HepG2 (cell line): Measurements from ENCODE around the gene RIPOR1. TPM values are rescaled to one million over a fixed set of nuclear protein-coding genes. Genes with fewer than 3 reads are reported as not detected.

ENCODE experiments used
- ATAD3A ChIP-seq: sonication (generic); formaldehyde crosslinking; IDR thresholded peaks from 2 replicates; pipeline ENCODE4 v1.4.0; 2020; ENCODE audit warnings: missing genetic modification reagents
- ATRX ChIP-seq: sonication (generic); formaldehyde crosslinking; IDR thresholded peaks from 2 replicates; pipeline ENCODE4 v1.4.0; 2020; ENCODE audit warnings: missing genetic modification reagents, borderline replicate concordance
- HHEX ChIP-seq: IDR thresholded peaks from 2 replicates; pipeline ENCODE4 v1.6.1; 2016; ENCODE audit warnings: control low read depth
- PHF8 ChIP-seq: sonication (generic); formaldehyde crosslinking; IDR thresholded peaks from 2 replicates; pipeline ENCODE4 v1.5.0; 2020; ENCODE audit warnings: missing genetic modification reagents
- SCMH1 ChIP-seq: sonication (generic); formaldehyde crosslinking; IDR thresholded peaks from 2 replicates; pipeline ENCODE4 v1.9.0; 2021; ENCODE audit warnings: missing genetic modification reagents, mild to moderate bottlenecking, borderline replicate concordance
- SPEN ChIP-seq: sonication (generic); formaldehyde crosslinking; IDR thresholded peaks from 2 replicates; pipeline ENCODE4 v1.5.1; 2020; ENCODE audit warnings: low read depth, mild to moderate bottlenecking, missing genetic modification reagents
- ZNF263 ChIP-seq: sonication (generic); formaldehyde crosslinking; IDR thresholded peaks from 2 replicates; pipeline ENCODE4 v1.4.0; 2020; ENCODE audit warnings: missing genetic modification reagents
- ZNF3 ChIP-seq: IDR thresholded peaks from 2 replicates; pipeline ENCODE4 v1.7.0; 2017; ENCODE audit warnings: inconsistent platforms
- ZNF335 ChIP-seq: sonication (generic); formaldehyde crosslinking; IDR thresholded peaks from 2 replicates; pipeline ENCODE4 v1.4.0; 2020; ENCODE audit warnings: missing genetic modification reagents
- ZNF431 ChIP-seq: sonication (generic); formaldehyde crosslinking; IDR thresholded peaks from 2 replicates; pipeline ENCODE4 v1.9.0; 2022; ENCODE audit warnings: missing genetic modification reagents, low read depth, mild to moderate bottlenecking, borderline replicate concordance
- ZNF432 ChIP-seq: sonication (generic); formaldehyde crosslinking; IDR thresholded peaks from 2 replicates; pipeline ENCODE4 v1.5.0; 2020; ENCODE audit warnings: missing genetic modification reagents, mild to moderate bottlenecking, borderline replicate concordance
- ZNF547 ChIP-seq: sonication (generic); formaldehyde crosslinking; IDR thresholded peaks from 2 replicates; pipeline ENCODE4 v1.5.1; 2020; ENCODE audit warnings: mild to moderate bottlenecking, missing genetic modification reagents
- ZNF569 ChIP-seq: sonication (generic); formaldehyde crosslinking; IDR thresholded peaks from 2 replicates; pipeline ENCODE4 v1.5.0; 2020; ENCODE audit warnings: mild to moderate bottlenecking, missing genetic modification reagents, moderate library complexity, borderline replicate concordance
- ZNF572 ChIP-seq: sonication (generic); formaldehyde crosslinking; IDR thresholded peaks from 2 replicates; pipeline ENCODE4 v1.5.1; 2020; ENCODE audit warnings: mild to moderate bottlenecking, missing genetic modification reagents
- ZNF607 ChIP-seq: sonication (generic); formaldehyde crosslinking; IDR thresholded peaks from 2 replicates; pipeline ENCODE4 v1.5.1; 2020; ENCODE audit warnings: missing genetic modification reagents, mild to moderate bottlenecking, borderline replicate concordance
- ZNF746 ChIP-seq: sonication (generic); formaldehyde crosslinking; IDR thresholded peaks from 2 replicates; pipeline ENCODE4 v1.8.0; 2022; ENCODE audit warnings: mild to moderate bottlenecking, missing genetic modification reagents
- ZSCAN21 ChIP-seq: sonication (generic); formaldehyde crosslinking; IDR thresholded peaks from 2 replicates; pipeline ENCODE4 v1.8.0; 2022; ENCODE audit warnings: mild to moderate bottlenecking, missing genetic modification reagents, moderate library complexity, borderline replicate concordance
- polyA plus RNA-seq, 8 experiments: library from polyadenylated mRNA; depleted of rRNA in 3 of 8; stranded (reverse) in 7 of 8; unstranded in 1 of 8; fragments of >200 nt; fragmentation: Illumina TruSeq in 4 of 8; extraction: Trizol in 4 of 8; gene quantifications; 2 replicates each; pipeline versions ENCODE4 v1.2.1 to v1.2.3, GENCODE V29; 2011 to 2016; ENCODE audit warnings: low read depth in 4 of 8, missing spikeins in 1 of 8, mixed read lengths in 1 of 8; ENCODE audit not compliant: insufficient read depth in 1 of 8
- total RNA-seq, 5 experiments: library from RNA; depleted of rRNA; stranded (reverse); fragments of >200 nt; fragmentation: Illumina TruSeq; extraction: Trizol; gene quantifications; 2 replicates each; pipeline ENCODE4 v1.2.3, GENCODE V29; 2016; ENCODE audit warnings: low read depth in 1 of 5
- TF ChIP-seq, protein P1 (sequence below): sonication (generic); formaldehyde crosslinking; IDR thresholded peaks from 2 replicates; pipeline ENCODE4 v1.4.0; 2020; ENCODE audit warnings: missing genetic modification reagents
- TF ChIP-seq, protein P2 (sequence below): sonication (generic); formaldehyde crosslinking; IDR thresholded peaks from 2 replicates; pipeline ENCODE4 v1.4.0; 2020; ENCODE audit warnings: missing genetic modification reagents
- TF ChIP-seq, protein P3 (sequence below): sonication (generic); formaldehyde crosslinking; IDR thresholded peaks from 2 replicates; pipeline ENCODE4 v1.5.0; 2020; ENCODE audit warnings: mild to moderate bottlenecking, missing genetic modification reagents
- TF ChIP-seq, protein P4 (sequence below): IDR thresholded peaks from 2 replicates; pipeline ENCODE4 v1.4.0; 2020; ENCODE audit warnings: mild to moderate bottlenecking, missing genetic modification reagents

RIPOR1 gene
- total and polyA plus RNA-seq, 2 of the 13 experiments (the other 11 are each of a cell fraction or from before 2014, with no cell fraction given), result 4.6 to 8.1 TPM

DNA sequence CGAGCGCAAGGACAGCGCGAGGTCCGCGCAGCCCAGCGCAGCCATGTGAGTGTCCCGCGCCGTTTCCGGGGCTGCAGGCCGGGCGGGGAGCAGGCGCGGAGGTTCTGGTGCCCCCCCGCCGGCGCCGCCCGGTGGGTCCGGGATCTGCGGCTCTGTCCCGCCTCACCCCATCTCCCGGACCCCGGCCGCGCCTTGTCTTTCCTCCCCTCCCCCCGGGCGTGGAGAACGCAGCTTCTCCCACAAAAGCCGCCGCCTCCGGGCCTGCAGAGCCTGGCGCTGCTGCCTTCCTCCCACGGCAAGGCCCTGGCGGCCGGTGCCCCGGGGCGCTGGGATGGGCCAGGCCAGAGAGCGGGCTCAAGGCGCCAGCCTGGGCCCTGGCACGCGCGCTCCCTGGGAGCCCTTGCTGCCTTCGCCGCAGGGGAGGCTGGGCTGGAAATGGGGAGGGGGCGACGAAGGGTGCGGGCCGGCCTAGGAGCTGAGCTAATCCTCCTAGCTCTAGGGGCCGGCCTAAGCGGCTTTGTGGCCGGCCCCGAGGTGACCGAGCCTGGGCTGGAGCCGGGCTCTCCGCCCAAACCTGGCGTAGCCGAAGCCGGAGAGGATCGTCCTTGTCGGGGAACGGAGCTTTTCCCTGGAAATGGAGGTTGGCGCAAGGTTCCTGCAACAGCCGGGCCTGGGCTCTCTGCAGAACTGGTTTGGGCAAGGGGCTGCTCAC lies 397 bp downstream of the RIPOR1 start (continued):
- TF ChIP-seq ZNF3 (no peak), HHEX (CRISPR knock-in tag) (no peak), ATRX (CRISPR knock-in tag) (no peak), SPEN (CRISPR knock-in tag) (0 out of 2 replicates have a peak, but pooled peaks have one; percentile 42), ZNF547 (no peak), ZNF746 (CRISPR knock-in tag) (no peak), ZNF263 (0 out of 2 replicates have a peak, but pooled peaks have one; percentile 9), SCMH1 (no peak), ZNF431 (CRISPR knock-in tag) (0 out of 2 replicates have a peak, but pooled peaks have one; percentile 63), ATAD3A (CRISPR knock-in tag) (no peak), ZNF432 (CRISPR knock-in tag) (0 out of 2 replicates have a peak, but pooled peaks have one; percentile 64), ZNF607 (CRISPR knock-in tag) (peak; percentile 30), ZNF335 (no peak), ZNF569 (CRISPR knock-in tag) (no peak), PHF8 (CRISPR knock-in tag) (peak; percentile 60; the same call in 1 of the 2 replicates), ZNF572 (peak; percentile 92; the same call in 1 of the 2 replicates), ZSCAN21 (CRISPR knock-in tag) (0 out of 2 replicates have a peak, but pooled peaks have one; percentile 50)
- TF ChIP-seq, protein P1, sequence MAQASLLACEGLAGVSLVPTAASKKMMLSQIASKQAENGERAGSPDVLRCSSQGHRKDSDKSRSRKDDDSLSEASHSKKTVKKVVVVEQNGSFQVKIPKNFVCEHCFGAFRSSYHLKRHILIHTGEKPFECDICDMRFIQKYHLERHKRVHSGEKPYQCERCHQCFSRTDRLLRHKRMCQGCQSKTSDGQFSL (CRISPR knock-in tag), result 0 out of 2 replicates have a peak, but pooled peaks have one; percentile 24
- TF ChIP-seq, protein P2, sequence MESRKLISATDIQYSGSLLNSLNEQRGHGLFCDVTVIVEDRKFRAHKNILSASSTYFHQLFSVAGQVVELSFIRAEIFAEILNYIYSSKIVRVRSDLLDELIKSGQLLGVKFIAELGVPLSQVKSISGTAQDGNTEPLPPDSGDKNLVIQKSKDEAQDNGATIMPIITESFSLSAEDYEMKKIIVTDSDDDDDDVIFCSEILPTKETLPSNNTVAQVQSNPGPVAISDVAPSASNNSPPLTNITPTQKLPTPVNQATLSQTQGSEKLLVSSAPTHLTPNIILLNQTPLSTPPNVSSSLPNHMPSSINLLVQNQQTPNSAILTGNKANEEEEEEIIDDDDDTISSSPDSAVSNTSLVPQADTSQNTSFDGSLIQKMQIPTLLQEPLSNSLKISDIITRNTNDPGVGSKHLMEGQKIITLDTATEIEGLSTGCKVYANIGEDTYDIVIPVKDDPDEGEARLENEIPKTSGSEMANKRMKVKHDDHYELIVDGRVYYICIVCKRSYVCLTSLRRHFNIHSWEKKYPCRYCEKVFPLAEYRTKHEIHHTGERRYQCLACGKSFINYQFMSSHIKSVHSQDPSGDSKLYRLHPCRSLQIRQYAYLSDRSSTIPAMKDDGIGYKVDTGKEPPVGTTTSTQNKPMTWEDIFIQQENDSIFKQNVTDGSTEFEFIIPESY (CRISPR knock-in tag), result no peak
- TF ChIP-seq, protein P3, sequence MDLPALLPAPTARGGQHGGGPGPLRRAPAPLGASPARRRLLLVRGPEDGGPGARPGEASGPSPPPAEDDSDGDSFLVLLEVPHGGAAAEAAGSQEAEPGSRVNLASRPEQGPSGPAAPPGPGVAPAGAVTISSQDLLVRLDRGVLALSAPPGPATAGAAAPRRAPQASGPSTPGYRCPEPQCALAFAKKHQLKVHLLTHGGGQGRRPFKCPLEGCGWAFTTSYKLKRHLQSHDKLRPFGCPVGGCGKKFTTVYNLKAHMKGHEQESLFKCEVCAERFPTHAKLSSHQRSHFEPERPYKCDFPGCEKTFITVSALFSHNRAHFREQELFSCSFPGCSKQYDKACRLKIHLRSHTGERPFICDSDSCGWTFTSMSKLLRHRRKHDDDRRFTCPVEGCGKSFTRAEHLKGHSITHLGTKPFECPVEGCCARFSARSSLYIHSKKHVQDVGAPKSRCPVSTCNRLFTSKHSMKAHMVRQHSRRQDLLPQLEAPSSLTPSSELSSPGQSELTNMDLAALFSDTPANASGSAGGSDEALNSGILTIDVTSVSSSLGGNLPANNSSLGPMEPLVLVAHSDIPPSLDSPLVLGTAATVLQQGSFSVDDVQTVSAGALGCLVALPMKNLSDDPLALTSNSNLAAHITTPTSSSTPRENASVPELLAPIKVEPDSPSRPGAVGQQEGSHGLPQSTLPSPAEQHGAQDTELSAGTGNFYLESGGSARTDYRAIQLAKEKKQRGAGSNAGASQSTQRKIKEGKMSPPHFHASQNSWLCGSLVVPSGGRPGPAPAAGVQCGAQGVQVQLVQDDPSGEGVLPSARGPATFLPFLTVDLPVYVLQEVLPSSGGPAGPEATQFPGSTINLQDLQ, result peak; percentile 82; the same call in 1 of the 2 replicates
- TF ChIP-seq, protein P4, sequence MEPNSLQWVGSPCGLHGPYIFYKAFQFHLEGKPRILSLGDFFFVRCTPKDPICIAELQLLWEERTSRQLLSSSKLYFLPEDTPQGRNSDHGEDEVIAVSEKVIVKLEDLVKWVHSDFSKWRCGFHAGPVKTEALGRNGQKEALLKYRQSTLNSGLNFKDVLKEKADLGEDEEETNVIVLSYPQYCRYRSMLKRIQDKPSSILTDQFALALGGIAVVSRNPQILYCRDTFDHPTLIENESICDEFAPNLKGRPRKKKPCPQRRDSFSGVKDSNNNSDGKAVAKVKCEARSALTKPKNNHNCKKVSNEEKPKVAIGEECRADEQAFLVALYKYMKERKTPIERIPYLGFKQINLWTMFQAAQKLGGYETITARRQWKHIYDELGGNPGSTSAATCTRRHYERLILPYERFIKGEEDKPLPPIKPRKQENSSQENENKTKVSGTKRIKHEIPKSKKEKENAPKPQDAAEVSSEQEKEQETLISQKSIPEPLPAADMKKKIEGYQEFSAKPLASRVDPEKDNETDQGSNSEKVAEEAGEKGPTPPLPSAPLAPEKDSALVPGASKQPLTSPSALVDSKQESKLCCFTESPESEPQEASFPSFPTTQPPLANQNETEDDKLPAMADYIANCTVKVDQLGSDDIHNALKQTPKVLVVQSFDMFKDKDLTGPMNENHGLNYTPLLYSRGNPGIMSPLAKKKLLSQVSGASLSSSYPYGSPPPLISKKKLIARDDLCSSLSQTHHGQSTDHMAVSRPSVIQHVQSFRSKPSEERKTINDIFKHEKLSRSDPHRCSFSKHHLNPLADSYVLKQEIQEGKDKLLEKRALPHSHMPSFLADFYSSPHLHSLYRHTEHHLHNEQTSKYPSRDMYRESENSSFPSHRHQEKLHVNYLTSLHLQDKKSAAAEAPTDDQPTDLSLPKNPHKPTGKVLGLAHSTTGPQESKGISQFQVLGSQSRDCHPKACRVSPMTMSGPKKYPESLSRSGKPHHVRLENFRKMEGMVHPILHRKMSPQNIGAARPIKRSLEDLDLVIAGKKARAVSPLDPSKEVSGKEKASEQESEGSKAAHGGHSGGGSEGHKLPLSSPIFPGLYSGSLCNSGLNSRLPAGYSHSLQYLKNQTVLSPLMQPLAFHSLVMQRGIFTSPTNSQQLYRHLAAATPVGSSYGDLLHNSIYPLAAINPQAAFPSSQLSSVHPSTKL (CRISPR knock-in tag), result 0 out of 2 replicates have a peak, but pooled peaks have one; percentile 15
